ELR (cell line): ENCODE data around the gene TMEM115.

Experiments used
- DNase-seq: peaks from one replicate; pipeline ENCODE4 v3.0.0-alpha.2; 2015; ENCODE audit warnings: low read depth

Gene TMEM115

DNA sequence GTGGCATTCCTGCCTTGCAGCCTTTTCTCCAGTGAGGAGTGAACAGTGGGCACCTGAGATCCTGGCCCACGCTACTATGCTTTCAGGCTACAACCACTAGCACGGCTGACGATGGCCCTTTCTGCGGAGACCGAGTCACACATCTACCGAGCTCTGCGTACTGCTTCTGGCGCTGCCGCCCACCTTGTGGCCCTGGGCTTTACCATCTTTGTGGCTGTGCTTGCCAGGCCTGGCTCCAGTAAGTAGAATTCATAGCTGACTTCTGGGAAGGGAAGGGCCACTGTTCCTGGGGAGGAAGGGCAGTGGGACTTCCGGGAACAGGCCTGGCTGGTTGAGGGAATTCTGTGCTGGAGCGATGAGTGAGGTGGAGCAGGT lies 8.0 kb downstream of the TMEM115 start:
- DNase-seq = no peak

DNA sequence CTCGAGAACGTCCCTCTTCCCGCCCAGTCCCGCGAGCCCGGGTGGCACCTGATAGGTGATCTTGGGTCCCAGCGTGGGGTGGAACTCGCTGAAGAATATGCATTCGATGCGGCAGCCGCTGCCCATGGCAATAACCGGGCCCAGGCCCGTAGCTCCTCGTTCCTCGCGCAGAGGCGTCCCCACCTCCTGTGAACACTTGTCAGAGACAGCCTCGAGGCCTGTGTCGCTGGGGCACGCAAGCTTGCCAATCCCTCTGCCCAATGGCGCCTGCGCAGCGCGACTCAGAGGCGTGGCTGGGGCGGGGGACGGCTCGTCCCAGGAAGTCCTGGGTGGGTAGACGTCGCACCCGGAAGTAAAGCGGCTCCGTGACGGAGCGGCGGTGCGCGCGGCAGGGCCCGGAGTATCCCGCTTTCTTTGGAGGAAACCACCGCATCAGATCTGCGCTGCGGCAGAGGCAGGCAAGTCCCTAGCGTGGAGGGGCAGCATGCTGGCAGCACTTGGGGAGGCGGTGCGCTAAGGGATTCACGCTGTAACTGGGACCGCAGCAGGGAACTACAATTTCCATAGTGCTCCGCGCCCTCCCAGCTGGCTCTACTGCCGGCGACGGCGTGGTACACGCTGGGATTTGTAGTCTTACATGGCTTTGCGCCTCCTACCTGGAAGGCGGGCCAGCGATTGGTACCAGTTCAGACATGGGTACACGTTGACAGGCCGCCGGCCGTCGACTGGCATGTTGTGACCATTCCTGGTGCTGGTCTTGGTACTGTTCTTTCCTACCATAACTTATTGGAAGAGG lies 8.6 kb downstream of the TMEM115 start, which contains the start of the genes CYB561D2 and NPRL2:
Gene CYB561D2, plus strand, starts transcription at position 336 of the 796 bp plus-strand sequence. CDS start 572 bp downstream, outside the sequence.
Gene NPRL2, minus strand, starts transcription at position 249 of the 796 bp plus-strand sequence. Its CDS starts 123 bp downstream, at position 126.
- DNase-seq = peak; percentile 92

- DNase-seq = no peak
These were observed 9.2 kb downstream of the TMEM115 start for GRCh38 chr3:50350213-50350526.

DNA sequence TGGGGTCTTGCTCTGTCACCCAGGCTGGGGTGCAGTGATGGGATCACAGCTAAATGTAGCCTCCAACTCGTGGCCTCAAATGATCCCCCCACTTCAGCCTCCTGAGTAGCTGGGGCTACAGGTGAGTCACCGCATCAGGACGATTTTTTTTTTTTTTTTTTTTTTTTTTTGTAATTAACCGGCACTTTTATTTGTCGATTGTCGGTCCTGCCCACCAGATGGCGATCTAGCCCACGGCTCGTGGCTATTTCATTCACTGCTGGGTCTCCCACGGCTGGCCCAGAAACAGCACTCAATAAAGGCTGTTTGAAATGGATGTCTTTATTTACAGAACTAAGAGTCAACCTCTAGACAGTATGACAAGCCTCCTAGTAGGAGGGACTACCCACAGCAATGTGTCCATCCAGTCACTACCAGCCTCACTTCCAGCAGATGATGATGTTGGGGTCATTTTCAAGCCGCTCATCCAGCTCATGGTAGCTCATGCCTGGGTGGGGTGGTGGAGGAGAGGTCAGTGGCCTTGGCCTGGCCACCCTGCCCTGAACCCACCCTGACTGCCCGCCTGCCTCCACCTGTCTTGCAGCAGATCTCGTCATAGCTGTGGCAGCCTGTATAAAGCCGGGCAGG lies 12.0 kb downstream of the TMEM115 start:
- peak; percentile 82 for DNase-seq

DNA sequence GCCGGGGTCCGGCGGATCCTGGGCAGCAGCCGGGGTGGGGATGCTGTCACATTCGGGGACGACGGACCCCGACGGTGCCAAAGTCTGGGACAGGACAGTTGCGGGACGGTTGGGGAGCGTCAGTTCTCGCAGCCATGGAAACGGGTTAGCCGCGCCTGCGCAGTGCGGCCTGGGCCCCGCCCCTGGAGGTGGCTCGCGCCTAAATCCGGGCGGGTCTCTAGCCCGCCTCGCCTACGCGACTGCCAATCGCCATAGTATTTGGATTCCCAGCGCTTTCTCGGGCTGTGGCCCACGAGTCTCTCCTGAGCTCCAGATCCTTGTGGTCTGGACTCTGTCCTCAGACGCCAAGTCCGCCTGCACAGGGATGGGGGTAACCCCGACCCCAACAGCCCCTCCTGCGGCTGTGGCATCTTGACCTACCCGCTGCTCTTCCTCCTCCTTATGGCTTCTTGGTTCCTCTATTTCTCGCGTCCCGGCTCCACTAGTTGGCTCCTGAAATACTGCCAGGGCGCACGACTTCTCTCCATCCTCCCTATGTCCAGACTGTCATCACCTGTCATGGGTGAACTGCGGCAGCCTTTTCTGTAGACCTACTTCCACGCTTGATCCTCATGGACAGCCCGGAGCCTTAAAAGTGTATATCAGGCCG lies 13.6 kb downstream of the TMEM115 start, which contains the start of gene ZMYND10:
Gene ZMYND10, minus strand, starts transcription at position 147 of the 649 bp plus-strand sequence. CDS start 153 bp downstream, outside the sequence.
- DNase-seq = peak; percentile 74

DNA sequence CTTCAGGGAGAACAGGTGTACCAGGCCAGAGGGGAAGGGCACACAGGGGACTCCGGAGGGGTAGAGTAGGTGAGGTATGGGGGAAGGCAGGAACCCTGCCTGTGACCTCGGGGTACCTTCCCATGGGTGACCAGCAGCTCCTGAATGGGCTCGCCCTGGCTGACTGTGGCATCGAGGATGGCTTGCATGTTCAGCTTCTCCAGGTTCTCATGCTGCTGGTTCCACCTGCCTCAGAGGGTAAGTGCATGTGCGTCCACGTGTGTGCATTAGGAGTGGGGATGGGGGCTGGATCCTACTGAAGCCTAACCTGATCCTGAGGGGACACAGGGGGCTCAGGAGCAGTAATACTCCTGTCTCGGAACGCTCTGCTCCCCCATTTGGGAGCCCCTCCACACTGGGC lies 14.3 kb downstream of the TMEM115 start:
- no peak for DNase-seq

DNA sequence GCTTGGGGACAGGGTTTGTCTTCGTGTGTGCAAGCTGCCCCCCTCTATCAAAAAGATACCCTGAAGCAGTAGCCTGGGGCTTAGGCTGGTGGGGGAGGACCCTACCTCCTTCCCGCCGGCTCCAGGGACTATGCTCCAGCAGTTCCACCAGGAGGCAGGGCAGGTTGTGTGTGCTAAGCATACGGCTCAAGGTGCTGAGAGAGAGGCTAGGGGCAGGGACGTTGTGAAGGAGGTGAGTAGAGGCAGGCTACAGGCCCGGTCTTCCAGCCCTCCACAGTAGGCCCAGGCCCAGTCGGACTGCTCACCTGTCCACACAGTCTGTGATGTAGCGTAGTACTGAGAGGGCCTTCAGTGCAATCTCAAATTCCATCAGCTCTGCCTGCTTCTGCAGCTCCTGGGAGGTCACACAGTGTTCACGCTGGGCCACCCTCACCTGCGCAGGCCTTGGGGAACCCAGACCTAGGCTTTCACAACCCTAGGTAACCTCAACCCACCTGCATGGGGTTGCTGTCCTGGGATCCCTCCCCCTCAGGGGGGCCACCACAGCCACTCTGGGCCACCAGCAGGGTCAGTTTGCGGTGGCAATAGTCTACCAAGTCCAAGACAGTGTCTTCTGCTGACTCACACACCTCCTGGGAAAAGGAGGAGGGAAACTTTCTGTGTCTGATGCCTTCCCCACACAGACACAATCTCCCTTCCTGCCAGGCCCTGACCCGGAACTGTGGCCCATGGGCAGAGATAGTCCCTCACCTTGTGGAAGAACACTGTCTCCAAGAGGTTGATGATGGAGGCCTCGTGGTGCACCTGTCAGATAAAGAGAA lies 16.3 kb downstream of the TMEM115 start:
- DNase-seq = no peak

DNA sequence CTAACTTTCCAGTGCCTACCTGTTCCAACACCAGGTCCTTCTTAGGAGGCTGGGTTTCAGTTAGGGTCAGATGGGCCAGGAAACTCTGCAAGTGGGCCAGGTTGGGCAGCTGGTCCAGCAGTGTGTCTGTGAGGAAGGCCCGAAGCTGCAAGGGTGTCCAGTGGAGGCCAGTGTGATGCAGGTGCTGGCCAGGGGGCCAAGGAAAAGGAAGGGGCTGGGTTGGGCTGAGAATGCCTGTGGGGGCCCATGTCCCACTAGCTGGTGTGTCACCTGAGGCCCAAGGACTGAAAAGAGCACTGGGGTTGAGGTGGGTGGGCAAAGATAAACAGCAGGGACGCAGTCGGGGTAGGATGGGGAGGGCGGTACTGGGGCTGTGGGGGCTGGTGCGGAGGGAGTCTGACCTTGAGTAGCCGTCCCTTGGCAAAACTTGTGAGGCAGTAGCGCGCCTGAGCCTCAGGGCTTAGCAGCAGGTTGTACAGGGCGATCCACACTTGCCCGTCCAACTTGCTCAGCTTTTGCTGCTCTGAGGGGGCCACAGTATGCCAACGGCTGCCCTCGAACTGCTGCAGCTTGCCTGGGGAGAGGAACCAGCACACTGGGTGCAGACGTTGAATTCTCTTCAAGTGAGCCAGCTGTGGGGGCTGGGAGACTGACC lies 17.2 kb downstream of the TMEM115 start:
- no peak for DNase-seq

DNA sequence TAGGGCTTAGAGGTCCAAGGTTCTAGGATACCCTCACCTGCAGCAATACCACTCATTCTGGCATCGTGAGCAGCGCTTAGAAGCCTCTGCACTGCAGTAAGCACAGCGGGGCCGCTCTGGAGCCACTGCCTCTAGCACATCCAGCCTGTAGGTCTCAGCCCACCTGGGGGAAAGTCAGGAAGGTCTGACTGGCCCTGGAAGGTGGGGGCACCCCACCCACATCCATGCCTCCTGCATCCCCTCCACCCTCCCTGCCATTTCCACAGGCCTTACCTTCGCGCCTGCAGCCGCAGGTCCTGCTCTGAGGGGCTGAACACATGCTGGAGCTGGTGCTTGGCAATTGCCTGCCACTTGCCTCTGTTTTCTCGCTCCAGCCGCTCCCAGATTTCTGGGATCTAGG lies 17.8 kb downstream of the TMEM115 start:
- no peak for DNase-seq

DNA sequence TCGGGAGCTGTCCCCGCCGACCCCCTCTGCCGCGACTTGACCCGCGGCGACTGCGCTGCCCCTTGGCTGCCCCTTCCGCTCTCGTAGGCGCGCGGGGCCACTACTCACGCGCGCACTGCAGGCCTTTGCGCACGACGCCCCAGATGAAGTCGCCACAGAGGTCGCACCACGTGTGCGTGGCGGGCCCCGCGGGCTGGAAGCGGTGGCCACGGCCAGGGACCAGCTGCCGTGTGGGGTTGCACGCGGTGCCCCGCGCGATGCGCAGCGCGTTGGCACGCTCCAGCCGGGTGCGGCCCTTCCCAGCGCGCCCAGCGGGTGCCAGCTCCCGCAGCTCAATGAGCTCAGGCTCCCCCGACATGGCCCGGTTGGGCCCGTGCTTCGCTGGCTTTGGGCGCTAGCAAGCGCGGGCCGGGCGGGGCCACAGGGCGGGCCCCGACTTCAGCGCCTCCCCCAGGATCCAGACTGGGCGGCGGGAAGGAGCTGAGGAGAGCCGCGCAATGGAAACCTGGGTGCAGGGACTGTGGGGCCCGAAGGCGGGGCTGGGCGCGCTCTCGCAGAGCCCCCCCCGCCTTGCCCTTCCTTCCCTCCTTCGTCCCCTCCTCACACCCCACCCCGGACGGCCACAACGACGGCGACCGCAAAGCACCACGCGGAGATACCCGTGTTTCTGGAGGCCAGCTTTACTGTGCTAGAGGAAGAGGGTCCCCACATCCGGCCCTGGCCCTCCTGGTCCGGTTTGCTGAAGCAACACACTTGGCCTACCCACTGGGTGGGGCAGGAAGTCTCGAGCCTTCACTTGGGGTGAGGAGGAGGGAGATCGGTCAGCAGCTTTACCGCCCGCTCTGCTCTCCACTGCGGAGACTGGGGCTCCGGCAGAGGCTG lies 18.6 kb downstream of the TMEM115 start, which contains the start of gene RASSF1:
Gene RASSF1, minus strand, starts transcription at position 389 of the 882 bp plus-strand sequence. Its CDS starts 31 bp downstream, at position 358.
- peak; percentile 79 for DNase-seq

DNA sequence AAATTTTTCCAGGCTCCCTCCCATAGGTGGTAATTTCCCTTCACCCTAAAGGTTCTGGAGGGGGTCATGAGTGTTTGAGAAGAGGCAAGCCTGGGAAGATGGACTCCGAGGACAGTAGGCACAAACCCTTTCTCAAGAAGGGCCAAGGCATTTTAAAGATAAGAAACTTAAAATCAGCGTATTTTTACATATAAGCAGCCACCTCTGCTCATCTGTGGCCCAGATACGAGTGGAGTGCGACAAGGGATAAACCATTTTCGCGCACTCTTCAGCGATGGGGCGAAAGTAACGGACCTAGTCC lies 19.2 kb downstream of the TMEM115 start:
- no peak for DNase-seq

DNA sequence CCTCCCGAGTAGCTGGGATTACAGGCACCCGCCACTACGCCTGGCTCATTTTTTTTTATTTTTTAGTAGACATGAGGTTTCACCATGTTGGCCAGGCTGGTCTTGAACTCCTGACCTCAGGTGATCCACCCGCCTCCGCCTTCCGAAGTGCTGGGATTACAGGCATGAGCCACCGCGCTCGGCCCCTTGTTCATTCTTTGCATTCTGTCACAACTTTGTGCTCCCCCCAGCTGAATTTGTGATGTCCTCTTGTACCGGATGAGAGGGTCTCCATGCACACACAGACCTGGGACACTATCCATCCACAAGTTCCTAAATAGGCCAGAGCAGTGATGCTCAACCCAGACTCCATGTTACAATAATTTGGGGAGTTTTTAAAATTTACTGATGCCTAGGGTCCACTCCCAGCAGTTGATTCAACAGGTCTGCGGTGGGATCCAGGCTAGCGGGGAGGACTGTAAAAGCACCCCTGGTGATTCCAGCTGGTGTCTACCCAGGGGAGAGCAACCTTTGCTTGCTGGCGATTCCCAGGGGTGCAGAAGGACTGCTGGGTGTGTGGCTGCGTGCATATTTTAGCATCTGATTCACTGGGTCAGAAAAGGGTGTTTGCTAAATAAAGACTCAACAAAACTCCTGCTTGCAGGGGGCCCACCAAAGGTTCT lies 19.7 kb downstream of the TMEM115 start:
- peak; percentile 57 for DNase-seq

GRCh38 chr3:50338965-50339364 lies 20.4 kb downstream of the TMEM115 start:
- DNase-seq = peak; percentile 29

DNA sequence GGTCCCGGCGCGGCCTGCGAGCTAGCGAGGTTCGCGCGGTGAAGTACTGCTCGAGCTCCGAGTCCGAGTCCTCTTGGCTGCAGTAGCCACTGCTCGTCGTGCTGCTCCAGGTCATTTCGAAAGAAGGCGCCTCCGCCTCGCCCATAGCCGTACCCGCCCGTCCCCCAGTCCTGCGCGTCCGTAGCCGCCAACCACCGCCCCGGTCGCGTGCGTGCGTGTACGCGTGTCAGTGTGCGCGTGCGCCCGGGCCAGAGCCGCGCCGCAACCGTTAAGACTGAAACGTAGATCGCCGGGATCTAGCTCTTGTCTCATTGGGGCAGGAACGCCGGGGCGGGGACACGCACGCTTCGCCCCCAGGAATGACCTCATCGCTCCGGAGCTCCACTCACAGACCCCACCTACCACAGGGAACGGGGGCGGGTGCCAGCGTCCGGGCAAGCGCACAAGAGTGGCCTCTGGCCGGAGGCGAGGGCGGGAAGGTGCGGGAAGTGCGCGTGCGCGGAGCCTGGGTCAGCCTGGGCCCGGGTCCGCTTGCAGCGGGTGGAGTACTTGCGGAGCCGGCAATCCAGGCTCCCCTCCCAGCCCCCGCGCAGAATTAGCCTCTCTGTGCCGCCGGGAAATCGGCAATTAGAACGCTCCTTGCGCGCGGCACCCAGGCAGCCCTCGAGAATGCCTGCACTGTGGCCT lies 22.0 kb downstream of the TMEM115 start:
- DNase-seq = peak; percentile 99

- DNase-seq = peak; percentile 52
These were observed 22.7 kb downstream of the TMEM115 start for GRCh38 chr3:50336452-50337174.

DNA sequence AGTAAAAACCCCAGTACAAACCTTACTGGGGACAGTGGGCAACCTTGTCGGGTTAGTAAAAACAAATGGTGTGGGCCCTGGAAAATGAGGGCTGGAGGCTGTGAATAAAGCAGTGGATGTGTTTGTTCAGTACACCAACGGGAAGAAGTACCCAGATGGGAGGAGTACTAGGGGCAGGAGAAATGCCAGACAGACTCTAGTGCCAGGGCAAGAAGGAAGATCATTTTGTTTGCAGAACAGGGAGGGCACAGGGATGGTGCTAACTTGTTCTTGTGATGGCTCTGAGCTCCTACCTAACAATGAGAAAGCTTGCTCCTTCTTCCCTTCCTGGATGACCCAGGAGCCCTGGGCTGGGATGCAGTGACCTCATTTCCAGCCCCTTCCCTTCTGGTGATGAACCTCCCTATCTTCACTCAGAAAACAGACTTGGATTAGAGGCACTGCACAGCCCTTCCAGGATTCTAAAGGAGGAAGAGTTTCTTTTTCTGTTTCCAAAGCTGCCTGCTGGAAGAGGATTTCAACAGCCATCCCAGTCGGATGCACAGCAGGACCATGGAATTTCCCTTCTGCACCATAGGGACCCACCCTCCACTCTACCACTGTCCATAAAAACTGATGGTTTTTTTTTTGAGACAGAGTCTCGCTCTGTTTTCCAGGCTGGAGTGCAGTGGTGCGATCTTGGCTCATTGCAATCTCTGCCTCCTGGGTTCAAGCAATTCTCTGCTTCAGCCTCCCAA lies 24.8 kb downstream of the TMEM115 start:
- no peak for DNase-seq

- peak; percentile 78 for DNase-seq
These were observed 25.5 kb downstream of the TMEM115 start for GRCh38 chr3:50333744-50334328.
